WERI-Rb-1 (cell line): ENCODE results near the gene CECR2.
A peak's percentile ranks its signal among the peaks of the same experiment; 100 is the strongest.

Experiments
- DNase-seq: peaks from one replicate; pipeline ENCODE4 v3.0.0-alpha.2; 2020
- H3K27ac ChIP-seq: fragments of 250-450 bp; sonication (Bioruptor Pico); 2 replicates; pipeline ENCODE4 v1.5.1; 2020; ENCODE audit warnings: mild to moderate bottlenecking, moderate library complexity
- H3K27me3 ChIP-seq: fragments of 250-450 bp; sonication (Bioruptor Pico); 2 replicates; pipeline ENCODE4 v1.5.1; 2021; ENCODE audit warnings: mild to moderate bottlenecking, low read depth, moderate library complexity; ENCODE audit not compliant: insufficient read depth, severe bottlenecking
- H3K36me3 ChIP-seq: fragments of 250-450 bp; sonication (Bioruptor Pico); 2 replicates; pipeline ENCODE4 v1.5.1; 2020; ENCODE audit warnings: mild to moderate bottlenecking, moderate library complexity
- H3K4me3 ChIP-seq: 2 replicates; pipeline ENCODE4 v1.5.1; 2011; ENCODE audit warnings: low read depth, mild to moderate bottlenecking, control low read depth, low read length
- H3K9me3 ChIP-seq: fragments of 250-450 bp; sonication (Bioruptor Pico); 2 replicates; pipeline ENCODE4 v1.5.1; 2021; ENCODE audit warnings: mild to moderate bottlenecking, moderate library complexity; ENCODE audit not compliant: severe bottlenecking
- CTCF ChIP-seq: IDR thresholded peaks from 2 replicates; pipeline ENCODE4 v1.5.1; 2011; ENCODE audit warnings: low read depth, mild to moderate bottlenecking, control low read depth, inconsistent platforms, low read length

The CECR2 gene

DNA sequence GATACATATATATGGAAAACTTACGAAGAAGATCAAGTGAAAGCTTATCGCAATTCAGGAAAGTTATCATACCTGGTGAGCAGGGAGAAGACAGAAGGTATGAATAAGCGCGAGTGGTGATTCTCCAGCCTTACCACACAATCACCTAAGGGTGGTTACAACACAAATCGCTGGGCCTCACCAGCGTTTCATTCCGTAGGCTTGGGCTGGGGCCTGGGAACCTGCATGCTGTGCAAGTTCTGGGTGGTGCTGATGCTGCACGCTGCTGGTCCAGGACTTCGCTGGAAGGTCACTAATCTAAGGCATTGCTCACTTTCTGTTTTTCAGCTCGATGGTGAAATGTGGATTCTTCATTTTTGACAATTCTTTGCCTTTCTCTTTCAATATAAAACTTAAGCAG lies 117.5 kb downstream of the CECR2 start:
- no peak overlapping the region for H3K4me3 ChIP-seq
- no peak for DNase-seq
- no peaks in the 10 kb centered on the region for H3K9me3 ChIP-seq
- no peak overlapping the region for H3K27ac ChIP-seq
- no peaks in the 10 kb centered on the region for H3K36me3 ChIP-seq
- peaks cover 3% of the 10 kb centered on the region for H3K27me3 ChIP-seq
- TF ChIP-seq CTCF: no peak

- H3K9me3 ChIP-seq: no peaks in the 10 kb centered on the region
- no peak for TF ChIP-seq CTCF
- no peak overlapping the region for H3K27ac ChIP-seq
- peaks cover 3% of the 10 kb centered on the region for H3K27me3 ChIP-seq
- peak; percentile 45 for DNase-seq
- H3K4me3 ChIP-seq: no peak overlapping the region
- H3K36me3 ChIP-seq: no peaks in the 10 kb centered on the region
These were observed 119.8 kb downstream of the CECR2 start for GRCh38 chr22:17489101-17489500.

DNA sequence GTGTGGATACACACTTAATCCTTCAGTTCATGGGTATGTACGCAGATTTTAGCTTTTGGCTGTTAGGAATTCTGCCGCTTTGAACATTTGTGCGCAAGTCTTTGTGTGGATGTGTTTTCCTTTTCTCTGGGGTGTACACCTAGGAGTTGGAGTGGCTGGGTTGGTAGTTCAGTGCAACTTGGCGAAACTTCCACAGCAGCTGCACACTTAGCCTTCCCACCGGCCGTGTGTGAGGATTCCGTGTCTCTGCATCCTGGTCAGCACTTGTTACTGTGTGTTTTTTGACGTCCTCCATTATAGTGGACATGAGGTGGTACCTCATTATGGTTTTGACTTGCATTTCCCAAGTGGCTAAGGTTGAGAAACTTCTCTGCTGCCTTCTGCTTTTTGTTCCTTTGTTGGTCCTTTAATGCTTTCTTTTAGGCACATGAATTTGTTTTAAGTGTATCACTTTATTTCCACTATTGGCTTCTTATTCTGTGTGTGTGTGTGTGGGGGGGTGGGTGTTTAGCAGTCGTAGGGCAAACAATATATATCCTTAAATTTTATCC lies 121.9 kb downstream of the CECR2 start:
- Histone ChIP-seq H3K4me3 (no peak overlapping the region), H3K27ac (no peak overlapping the region), H3K36me3 (no peaks in the 10 kb centered on the region), H3K27me3 (no peaks in the 10 kb centered on the region), H3K9me3 (no peaks in the 10 kb centered on the region)
- TF ChIP-seq CTCF: no peak
- no peak for DNase-seq

GRCh38 chr22:17492247-17492646 lies 123.0 kb downstream of the CECR2 start:
- no peak overlapping the region for H3K27ac ChIP-seq
- no peak for TF ChIP-seq CTCF

GRCh38 chr22:17493419-17493981 lies 124.2 kb downstream of the CECR2 start:
- DNase-seq: no peak
- Histone ChIP-seq H3K9me3 (no peaks in the 10 kb centered on the region), H3K27me3 (no peaks in the 10 kb centered on the region), H3K27ac (no peak overlapping the region), H3K4me3 (no peak overlapping the region), H3K36me3 (no peaks in the 10 kb centered on the region)
- TF ChIP-seq CTCF: no peak

More at GRCh38 chr22:17492247-17492646, 123.0 kb downstream of the CECR2 start:
- no peak for DNase-seq
- no peaks in the 10 kb centered on the region for H3K9me3 ChIP-seq
- no peak overlapping the region for H3K4me3 ChIP-seq
- H3K27me3 ChIP-seq: no peaks in the 10 kb centered on the region
- H3K36me3 ChIP-seq: no peaks in the 10 kb centered on the region

DNA sequence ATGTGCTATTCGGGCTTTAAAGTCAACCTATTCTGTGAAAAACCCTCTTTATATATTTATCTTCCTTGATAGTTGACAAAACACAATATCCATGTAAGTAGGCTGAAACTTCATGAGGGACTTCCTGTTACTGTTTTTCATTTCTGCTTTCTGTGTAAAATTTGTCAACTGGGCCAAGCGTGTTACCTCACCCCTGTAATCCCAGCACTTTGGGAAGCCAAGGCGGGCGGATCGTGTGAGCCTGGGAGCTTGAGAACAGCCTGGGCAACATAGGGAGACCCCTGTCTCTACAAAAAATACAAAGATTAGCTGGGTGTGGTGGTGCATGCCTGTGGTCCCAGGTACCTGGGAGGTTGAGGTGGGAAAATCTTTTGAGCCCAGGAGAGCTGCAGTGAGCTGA lies 127.6 kb downstream of the CECR2 start:
- no peak for DNase-seq
- Histone ChIP-seq H3K27me3 (no peaks in the 10 kb centered on the region), H3K27ac (no peak overlapping the region), H3K36me3 (no peaks in the 10 kb centered on the region), H3K9me3 (no peaks in the 10 kb centered on the region), H3K4me3 (no peak overlapping the region)
- no peak for TF ChIP-seq CTCF
